GM23338 (cell line): ENCODE data around the gene PDCD1. TPM values are rescaled to one million over a fixed set of nuclear protein-coding genes. Genes with fewer than 3 reads are reported as not detected.

Experiments used
- ATAC-seq: fragments of 200-7000 bp; cut with Tn5 transposase; 3 replicates; pipeline ENCODE4 v1.9.1; 2020
- DNase-seq: peaks from one replicate; pipeline ENCODE4 v3.0.0-alpha.2; 2015; ENCODE audit warnings: low spot score
- H2AFZ ChIP-seq: fragments of 200-600 bp; sonication (generic); 2 replicates; pipeline ENCODE4 v1.8.0; 2016; ENCODE audit warnings: antibody characterized with exemption, mild to moderate bottlenecking, moderate library complexity
- H3F3A ChIP-seq: fragments of 200-600 bp; sonication (generic); replicated peaks from 2 replicates; pipeline ENCODE4 v1.8.0; 2017; ENCODE audit warnings: antibody characterized with exemption, mixed run types, low read depth
- H3K27ac ChIP-seq: fragments of 200-600 bp; sonication (generic); 2 replicates; pipeline ENCODE4 v1.6.1; 2016; ENCODE audit warnings: low read depth
- H3K27me3 ChIP-seq: fragments of 200-600 bp; sonication (generic); 2 replicates; pipeline ENCODE4 v1.8.0; 2016; ENCODE audit warnings: mild to moderate bottlenecking, mixed run types, moderate library complexity; ENCODE audit not compliant: insufficient read depth
- H3K36me3 ChIP-seq: fragments of 200-600 bp; sonication (generic); 2 replicates; pipeline ENCODE4 v1.8.0; 2016; ENCODE audit warnings: mild to moderate bottlenecking; ENCODE audit not compliant: insufficient read depth
- H3K4me1 ChIP-seq: fragments of 200-600 bp; sonication (generic); 2 replicates; pipeline ENCODE4 v1.8.0; 2016; ENCODE audit warnings: mild to moderate bottlenecking, moderate library complexity; ENCODE audit not compliant: insufficient read depth
- H3K4me2 ChIP-seq: fragments of 200-600 bp; sonication (generic); 2 replicates; pipeline ENCODE4 v1.7.1; 2017; ENCODE audit warnings: mixed run types
- H3K4me3 ChIP-seq: fragments of 200-600 bp; sonication (generic); 2 replicates; pipeline ENCODE4 v1.6.1; 2016; ENCODE audit warnings: mixed run types
- H3K79me2 ChIP-seq: fragments of 200-600 bp; sonication (generic); replicated peaks from 2 replicates; pipeline ENCODE4 v1.8.0; 2017; ENCODE audit warnings: mild to moderate bottlenecking; ENCODE audit not compliant: insufficient read depth
- H3K9me2 ChIP-seq: fragments of 200-600 bp; sonication (generic); 2 replicates; pipeline ENCODE4 v1.8.0; 2017; ENCODE audit not compliant: insufficient read depth
- H4K20me1 ChIP-seq: fragments of 200-600 bp; sonication (generic); replicated peaks from 2 replicates; pipeline ENCODE4 v1.8.0; 2017; ENCODE audit warnings: mild to moderate bottlenecking; ENCODE audit not compliant: insufficient read depth
- H3K27ac Mint-ChIP-seq: 2 replicates; pipeline ENCODE4 v1.8.0; 2020; ENCODE audit warnings: inconsistent platforms, mild to moderate bottlenecking, moderate library complexity, mixed read lengths
- H3K27me3 Mint-ChIP-seq: 3 replicates; pipeline ENCODE4 v1.8.0; 2022; ENCODE audit warnings: low read depth, mild to moderate bottlenecking, moderate library complexity, mixed read lengths, inconsistent platforms; ENCODE audit not compliant: insufficient read depth, poor library complexity
- H3K36me3 Mint-ChIP-seq: 3 replicates; pipeline ENCODE4 v1.8.0; 2021; ENCODE audit warnings: low read depth, mild to moderate bottlenecking, inconsistent platforms, moderate library complexity, mixed read lengths
- H3K4me1 Mint-ChIP-seq: 3 replicates; pipeline ENCODE4 v1.8.0; 2020; ENCODE audit warnings: mild to moderate bottlenecking, inconsistent platforms, mixed read lengths
- H3K4me3 Mint-ChIP-seq: 3 replicates; pipeline ENCODE4 v1.8.0; 2021; ENCODE audit warnings: moderate library complexity, mild to moderate bottlenecking, inconsistent platforms, mixed read lengths
- H3K9me3 Mint-ChIP-seq: 3 replicates; pipeline ENCODE4 v1.8.0; 2020; ENCODE audit warnings: moderate library complexity, mild to moderate bottlenecking, inconsistent platforms, mixed read lengths
- CREB1 ChIP-seq: fragments of 250-450 bp; sonication (Bioruptor Pico); IDR thresholded peaks from 2 replicates; pipeline ENCODE4 v1.5.0; 2020; ENCODE audit warnings: low read depth, mild to moderate bottlenecking, moderate library complexity
- CTCF ChIP-seq, 2 experiments: fragments of 200-600 bp in 1 of 2; sonication (generic) in 1 of 2; conservative IDR thresholded peaks; 2 replicates each; pipeline versions ENCODE4 v1.5.1 to v1.6.1; 2016 to 2017; ENCODE audit warnings: antibody characterized with exemption in 2 of 2, low read depth in 2 of 2, mild to moderate bottlenecking in 2 of 2, moderate library complexity in 1 of 2
- ETS1 ChIP-seq: IDR thresholded peaks from 2 replicates; pipeline ENCODE4 v1.6.1; 2016; ENCODE audit warnings: antibody characterized with exemption
- EZH2 ChIP-seq: fragments of 200-600 bp; sonication (generic); IDR thresholded peaks from one replicate; pipeline ENCODE4 v1.8.0; 2017; ENCODE audit warnings: antibody characterized with exemption, mild to moderate bottlenecking, low read depth; ENCODE audit not compliant: unreplicated experiment
- JUNB ChIP-seq: IDR thresholded peaks from one replicate; pipeline ENCODE4 v1.6.1; 2016; ENCODE audit warnings: antibody characterized with exemption; ENCODE audit not compliant: unreplicated experiment
- REST ChIP-seq: IDR thresholded peaks from one replicate; pipeline ENCODE4 v1.6.1; 2018; ENCODE audit warnings: antibody characterized with exemption; ENCODE audit not compliant: unreplicated experiment
- STAT1 ChIP-seq: IDR thresholded peaks from one replicate; pipeline ENCODE4 v1.6.1; 2016; ENCODE audit warnings: antibody characterized with exemption; ENCODE audit not compliant: unreplicated experiment
- ZNF114 ChIP-seq: fragments of 250-450 bp; sonication (Bioruptor Pico); IDR thresholded peaks from 2 replicates; pipeline ENCODE4 v1.5.0; 2020; ENCODE audit warnings: mild to moderate bottlenecking, moderate library complexity
- ZNF331 ChIP-seq: fragments of 250-450 bp; sonication (Bioruptor Pico); IDR thresholded peaks from 2 replicates; pipeline ENCODE4 v1.5.0; 2020; ENCODE audit warnings: low read depth, mild to moderate bottlenecking, moderate library complexity
- polyA plus RNA-seq: library from polyadenylated mRNA; unstranded; fragments of >200 nt; fragmentation: Nextera tagmentation; extraction: Ambion mirVana; gene quantifications from 2 replicates; pipeline ENCODE4 v1.2.1, GENCODE V29; 2016
- total RNA-seq: library from RNA; depleted of rRNA; stranded (reverse); fragments of >200 nt; shearing (Covaris generic); gene quantifications from 2 replicates; pipeline ENCODE4 v1.2.3, GENCODE V29; 2014

PDCD1 gene
- total and polyA plus RNA-seq, 2 experiments from 2014 or later = 0.34 to 0.38 TPM

GRCh38 chr2:241894056-241894641 is 35.5 kb upstream of the PDCD1 start:
- H3K27ac Mint-ChIP-seq = no peak overlapping the region
- peaks cover 14% of the 10 kb centered on the region for H3K4me1 Mint-ChIP-seq
- peaks cover 5% of the 10 kb centered on the region; the same call in 1 of the 2 replicates for H3K4me1 ChIP-seq
- DNase-seq (no peak), ATAC-seq (no peak)
- H3K27ac ChIP-seq = no peak overlapping the region
- peaks cover 5% of the 10 kb centered on the region for H3K36me3 Mint-ChIP-seq
- no peaks in the 10 kb centered on the region; the same call in 1 of the 2 replicates for H4K20me1 ChIP-seq
- no peaks in the 10 kb centered on the region for H3K27me3 ChIP-seq
- H3K4me3 Mint-ChIP-seq = no peak overlapping the region
- no peaks in the 10 kb centered on the region for H3K9me2 ChIP-seq
- H3K4me2 ChIP-seq = no peak overlapping the region
- H3K4me3 ChIP-seq = no peak overlapping the region
- no peaks in the 10 kb centered on the region for H3K36me3 ChIP-seq
- H2AFZ ChIP-seq = no peak overlapping the region
- H3K9me3 Mint-ChIP-seq = peaks cover 13% of the 10 kb centered on the region
- H3K79me2 ChIP-seq = no peaks in the 10 kb centered on the region
- TF ChIP-seq ETS1 = no peak
- TF ChIP-seq JUNB = no peak
- TF ChIP-seq EZH2 = no peak
- TF ChIP-seq ZNF114 = no peak
- no peak for TF ChIP-seq ZNF331 (CRISPR knock-in tag)
- no peak for TF ChIP-seq CTCF (conservative IDR thresholded peaks at IDR 0.05; ENCODE audit: low read depth in 2 of 2)
- TF ChIP-seq CREB1 (CRISPR knock-in tag) = no peak
- no peak for TF ChIP-seq STAT1
- TF ChIP-seq REST = no peak
- H3F3A ChIP-seq = 0 out of 2 replicates have a peak, but pooled peaks cover 3% of the 10 kb centered on the region
- peaks cover 22% of the 10 kb centered on the region for H3K27me3 Mint-ChIP-seq
